KG1 (cell line): Measurements from ENCODE around the gene ISCU.

Experiments used
- DNase-seq: peaks from one replicate; lab custom pipeline; 2025; lab: John Stamatoyannopoulos, UW

The ISCU gene

DNA sequence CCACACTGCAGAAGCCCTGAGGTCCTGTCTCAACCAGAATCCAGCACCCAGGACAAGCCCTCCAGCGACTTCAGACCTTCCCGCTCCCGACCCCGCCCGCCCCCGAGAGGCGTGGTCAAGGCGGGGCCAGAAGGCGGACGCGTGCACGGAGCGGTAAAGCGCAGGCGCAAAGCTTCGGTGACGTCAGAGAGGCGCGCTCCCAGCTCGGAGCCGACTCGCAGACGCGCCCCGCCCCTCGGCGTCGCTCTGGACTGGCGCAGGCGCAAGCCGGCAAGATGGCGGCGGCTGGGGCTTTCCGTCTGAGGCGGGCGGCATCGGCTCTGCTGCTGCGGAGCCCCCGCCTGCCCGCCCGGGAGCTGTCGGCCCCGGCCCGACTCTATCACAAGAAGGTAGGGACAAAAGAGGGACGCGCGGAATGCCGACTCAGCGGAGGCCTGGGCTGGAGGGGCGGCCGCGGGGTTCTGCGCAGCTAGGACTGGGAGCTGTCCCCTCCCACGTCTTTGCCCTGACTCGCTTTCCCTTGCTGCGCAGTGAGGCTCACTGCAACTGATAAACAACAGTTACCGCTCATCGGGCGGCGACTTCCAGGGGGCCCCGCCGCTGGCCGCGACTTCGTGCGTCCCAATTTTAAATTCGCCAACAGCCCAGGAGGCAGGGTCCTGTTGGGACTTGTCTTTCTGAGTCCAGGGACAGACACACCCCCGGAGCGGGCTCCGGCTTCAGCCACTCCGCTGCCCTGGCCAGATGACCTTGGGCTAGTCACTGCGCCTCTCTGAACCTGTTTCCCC, at the start of gene ISCU:
Gene ISCU, plus strand, starts transcription at position 249 of the 788 bp plus-strand sequence. Its CDS starts 27 bp downstream, at position 276.
- peak; percentile 91 for DNase-seq

DNA sequence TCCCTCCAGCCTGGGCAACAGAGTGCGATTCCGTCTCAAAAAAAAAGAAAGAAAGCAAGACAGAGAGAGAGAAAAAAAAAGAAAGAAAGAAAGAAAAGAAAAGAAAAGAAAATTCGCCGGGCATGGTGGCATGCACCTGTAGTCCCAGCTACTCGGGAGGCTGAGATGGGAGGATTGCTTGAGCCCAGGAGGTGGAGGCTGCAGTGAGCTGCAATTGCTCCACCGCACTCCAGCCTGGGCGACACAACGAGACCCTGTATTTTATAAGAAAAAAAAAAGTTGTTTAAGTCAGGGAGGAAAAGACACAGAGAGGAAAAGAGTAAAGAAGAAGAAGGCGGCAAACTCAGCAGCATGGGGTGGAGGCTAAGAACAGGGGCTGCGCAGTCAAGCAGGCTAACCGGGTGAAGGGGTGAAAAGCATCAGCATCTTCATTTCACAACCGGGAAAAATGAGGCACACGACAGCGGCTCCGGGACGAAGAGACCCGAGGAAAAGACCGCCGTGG, 47.9 kb upstream of the ISCU start:
- no peak for DNase-seq

DNA sequence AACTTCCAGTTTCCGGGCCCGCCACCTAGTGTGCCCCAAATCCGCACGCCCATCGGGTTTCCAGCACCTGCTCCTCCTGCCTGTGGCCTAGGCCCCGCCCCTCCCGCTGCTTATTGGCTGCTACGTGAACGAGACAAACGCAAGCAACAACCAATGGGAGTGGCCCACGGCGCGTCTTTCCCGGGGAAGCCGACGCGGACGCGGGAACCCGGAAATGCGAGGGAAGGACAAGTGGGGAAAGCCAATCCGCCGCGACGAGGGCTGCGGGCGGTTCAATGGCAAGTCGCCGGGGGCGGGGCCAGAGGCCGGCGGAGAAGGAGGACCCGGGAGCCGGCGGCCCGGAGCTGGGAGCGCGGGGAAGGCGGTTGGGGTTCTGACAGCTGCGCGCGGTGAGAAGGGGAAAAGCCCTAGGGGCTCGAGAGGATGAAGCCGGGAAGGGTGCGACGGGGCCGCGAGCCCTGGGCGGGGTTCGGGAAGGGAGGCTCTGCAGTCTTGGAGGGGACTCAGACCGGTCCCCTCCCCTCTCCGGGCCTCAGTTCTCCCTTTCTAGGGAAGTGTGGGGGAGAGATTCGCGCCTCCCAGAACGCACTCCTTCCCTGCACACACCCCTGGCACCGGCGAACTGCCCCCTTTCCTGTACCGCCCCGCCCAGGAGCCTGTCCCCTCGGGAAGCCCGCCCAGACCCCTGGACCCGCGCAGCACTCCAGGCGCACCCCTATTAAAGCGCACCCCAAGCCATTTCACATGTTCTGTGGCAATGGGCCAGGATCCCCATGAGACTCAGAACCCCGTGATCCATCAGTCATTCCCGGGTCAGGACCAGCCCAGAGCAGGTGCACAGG, 47.2 kb upstream of the ISCU start, which contains the start of gene FICD:
Gene FICD, plus strand, starts transcription at position 305 of the 842 bp plus-strand sequence. CDS start 1,696 bp downstream, outside the sequence.
- peak; percentile 99 for DNase-seq

DNA sequence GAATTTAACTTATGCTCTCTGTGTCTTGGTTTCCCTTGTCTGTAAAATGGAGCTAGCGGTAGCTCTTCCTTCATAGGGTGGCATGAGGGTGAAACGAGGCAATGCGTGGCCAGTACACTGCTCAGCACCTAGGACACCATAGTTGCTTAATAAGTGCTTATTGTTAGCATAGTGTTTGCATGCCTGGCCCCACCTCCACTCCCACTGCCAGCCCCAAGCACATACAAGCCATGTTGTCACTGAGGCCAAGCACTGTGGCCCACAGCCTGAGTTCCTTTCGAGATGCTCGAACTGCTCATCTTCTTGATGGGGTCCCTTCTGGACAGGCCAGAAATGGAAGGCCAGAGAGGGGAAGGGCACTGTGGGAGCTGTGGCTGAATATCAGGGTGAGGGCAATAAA, 46.5 kb upstream of the ISCU start:
- DNase-seq = no peak

DNA sequence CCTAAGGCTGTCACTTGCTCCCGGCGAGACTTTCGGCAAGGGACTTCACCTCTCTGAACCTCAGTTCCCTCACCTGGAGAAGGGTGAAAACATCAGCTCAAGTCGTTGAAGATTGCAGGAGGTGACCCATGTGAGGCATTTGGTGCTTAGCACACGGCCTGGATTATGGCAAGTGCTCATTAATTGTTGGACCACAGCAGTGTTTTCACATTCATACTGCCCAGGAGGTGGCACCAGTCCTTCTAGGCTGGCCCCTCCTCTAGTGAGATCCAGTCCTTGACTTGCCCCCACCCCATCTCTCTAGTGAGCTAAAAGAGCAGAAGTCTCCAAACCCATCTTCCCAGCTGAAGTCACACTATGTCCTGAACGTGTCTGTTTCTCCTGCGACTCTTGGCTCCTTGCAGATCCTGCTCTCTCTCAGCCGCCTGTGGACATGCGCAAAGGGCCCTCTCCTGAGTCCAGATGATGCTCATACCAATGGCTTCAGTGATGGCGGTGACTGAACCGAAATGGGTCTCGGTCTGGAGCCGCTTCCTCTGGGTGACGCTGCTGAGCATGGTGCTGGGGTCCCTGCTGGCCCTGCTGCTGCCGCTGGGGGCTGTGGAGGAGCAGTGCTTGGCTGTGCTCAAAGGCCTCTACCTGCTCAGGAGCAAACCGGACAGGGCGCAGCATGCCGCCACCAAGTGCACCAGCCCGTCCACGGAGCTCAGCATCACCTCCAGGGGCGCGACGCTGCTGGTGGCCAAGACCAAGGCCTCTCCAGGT, 45.7 kb upstream of the ISCU start:
- DNase-seq = no peak

DNA sequence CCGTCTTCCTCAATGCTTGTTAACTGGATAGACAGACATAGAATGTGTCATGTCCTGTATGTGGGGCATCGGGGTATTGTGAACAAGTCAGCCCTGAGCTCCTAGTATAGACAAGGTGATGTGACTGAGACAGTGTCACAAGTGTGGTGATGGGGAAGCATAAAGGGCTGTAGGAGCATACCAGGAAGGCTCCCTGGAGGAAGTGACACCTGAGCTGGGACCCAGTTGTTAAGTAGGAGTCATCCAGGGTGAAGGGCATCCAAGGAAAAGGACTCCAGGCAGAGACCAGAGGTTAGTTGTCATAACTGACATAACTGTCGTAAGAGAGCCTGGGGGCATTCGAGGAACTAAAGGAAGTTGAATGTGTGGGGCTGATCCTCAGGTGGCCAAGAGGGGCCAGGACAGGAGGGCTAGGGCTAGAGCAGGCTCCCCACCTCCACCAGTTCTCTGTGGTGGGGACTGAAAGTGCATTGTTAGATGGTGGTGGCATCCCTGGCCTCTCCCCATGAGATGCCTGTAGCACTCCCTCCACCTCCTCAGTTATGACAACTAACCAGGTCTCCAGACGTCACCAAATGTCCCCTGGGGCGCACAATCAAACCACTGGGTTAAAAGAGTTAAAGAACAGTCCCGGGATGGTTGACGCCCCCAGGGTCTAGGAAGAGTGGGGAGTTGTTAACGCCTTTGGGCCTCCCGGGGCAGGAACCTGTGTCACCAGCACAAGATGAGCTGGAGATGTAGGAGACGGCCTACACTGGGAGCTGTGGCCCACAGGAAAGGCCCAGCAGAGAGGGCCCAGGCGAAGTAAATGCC, 44.9 kb upstream of the ISCU start:
- no peak for DNase-seq

DNA sequence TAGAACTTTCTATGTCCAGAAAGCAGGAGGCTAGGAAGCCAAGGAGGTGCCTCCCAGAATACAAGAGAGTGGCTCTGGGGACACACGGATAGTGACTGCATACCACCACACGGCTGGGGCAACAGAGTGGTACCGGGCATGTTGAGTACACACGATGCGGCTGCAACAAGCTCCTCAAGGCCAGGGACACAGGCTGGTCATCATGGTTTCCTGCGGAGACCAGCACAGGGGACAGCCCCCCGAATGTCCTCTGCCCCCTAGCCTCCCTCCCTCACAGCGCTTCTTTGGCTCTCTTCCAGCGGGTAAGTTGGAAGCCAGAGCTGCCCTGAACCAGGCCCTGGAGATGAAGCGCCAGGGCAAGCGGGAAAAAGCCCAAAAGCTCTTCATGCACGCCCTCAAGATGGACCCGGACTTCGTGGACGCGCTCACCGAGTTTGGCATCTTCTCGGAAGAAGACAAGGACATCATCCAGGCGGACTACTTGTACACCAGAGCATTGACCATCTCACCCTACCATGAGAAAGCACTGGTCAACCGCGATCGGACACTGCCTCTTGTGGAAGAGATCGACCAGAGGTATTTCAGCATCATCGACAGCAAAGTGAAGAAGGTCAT, 44.2 kb upstream of the ISCU start:
- no peak for DNase-seq

DNA sequence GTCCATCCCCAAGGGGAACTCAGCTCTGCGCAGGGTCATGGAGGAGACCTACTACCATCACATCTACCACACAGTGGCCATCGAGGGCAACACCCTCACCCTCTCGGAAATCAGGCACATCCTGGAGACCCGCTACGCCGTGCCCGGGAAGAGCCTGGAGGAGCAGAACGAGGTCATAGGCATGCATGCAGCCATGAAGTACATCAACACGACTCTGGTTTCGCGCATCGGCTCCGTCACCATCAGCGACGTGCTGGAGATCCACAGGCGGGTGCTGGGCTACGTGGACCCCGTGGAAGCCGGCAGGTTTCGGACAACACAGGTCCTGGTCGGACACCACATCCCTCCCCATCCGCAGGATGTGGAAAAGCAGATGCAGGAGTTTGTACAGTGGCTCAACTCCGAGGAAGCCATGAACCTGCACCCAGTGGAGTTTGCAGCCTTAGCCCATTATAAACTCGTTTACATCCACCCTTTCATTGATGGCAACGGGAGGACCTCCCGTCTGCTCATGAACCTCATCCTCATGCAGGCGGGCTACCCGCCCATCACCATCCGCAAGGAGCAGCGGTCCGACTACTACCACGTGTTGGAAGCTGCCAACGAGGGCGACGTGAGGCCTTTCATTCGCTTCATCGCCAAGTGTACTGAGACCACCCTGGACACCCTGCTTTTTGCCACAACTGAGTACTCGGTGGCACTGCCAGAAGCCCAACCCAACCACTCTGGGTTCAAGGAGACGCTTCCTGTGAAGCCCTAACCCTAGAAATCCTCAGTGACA, 43.5 kb upstream of the ISCU start:
- no peak for DNase-seq

DNA sequence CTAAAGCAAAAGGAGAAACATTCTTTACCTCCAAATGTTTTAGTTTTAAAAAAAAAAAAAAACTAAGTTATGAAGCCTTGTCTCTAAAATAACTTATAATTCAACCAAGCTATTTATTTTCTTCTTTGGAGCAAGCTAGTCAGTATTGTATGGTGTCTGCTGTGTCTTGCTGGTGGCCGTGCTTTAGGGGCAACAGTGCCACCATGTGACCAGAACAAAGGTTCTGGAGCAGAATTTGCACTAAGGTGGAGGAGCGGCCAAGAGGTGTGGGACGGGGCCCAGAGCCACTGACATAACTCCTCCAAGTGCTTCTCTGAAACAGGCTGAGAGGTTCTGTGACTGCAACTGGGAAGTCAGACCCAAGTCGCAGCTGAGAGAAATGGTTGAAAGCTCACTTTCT, 42.8 kb upstream of the ISCU start:
- no peak for DNase-seq

DNA sequence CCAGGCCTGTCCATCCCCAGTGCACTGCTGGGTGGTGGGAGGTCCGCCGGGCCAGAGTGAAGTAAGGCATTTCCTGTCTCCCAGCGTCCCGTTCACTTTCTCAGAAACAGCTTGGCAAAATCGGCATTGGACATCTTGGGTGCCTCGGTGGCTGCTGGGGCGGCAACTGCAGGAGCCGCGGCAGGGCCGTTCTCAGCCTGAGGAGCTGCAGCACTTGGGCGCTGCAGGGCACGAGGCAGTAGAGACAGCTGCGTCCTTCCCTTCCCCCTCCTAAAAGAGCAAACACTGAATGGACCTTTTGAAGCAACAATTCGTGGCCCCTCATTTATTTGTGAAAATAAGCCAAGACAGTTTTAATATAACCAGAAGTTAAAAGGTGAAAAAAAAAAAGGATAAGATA, 39.0 kb upstream of the ISCU start:
- DNase-seq = no peak

DNA sequence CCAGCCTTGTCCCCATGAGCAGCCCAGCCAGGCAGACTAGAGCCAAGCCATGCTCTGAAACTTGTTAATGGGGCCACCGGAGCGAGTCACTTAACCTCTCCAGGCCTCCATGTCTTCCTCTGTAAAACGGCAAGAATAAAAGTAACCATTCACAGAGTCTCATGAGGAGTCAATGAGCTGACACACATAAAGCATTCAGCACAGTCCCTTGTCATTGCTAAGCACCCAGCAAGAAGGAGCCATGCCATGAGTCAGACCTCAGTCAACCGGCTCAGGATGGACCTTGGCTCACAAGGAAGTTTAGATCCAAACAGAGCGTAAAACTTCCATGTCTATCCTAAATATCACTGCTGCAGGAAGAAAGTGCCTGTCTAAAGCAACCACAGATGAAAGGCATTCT, 36.7 kb upstream of the ISCU start:
- no peak for DNase-seq

DNA sequence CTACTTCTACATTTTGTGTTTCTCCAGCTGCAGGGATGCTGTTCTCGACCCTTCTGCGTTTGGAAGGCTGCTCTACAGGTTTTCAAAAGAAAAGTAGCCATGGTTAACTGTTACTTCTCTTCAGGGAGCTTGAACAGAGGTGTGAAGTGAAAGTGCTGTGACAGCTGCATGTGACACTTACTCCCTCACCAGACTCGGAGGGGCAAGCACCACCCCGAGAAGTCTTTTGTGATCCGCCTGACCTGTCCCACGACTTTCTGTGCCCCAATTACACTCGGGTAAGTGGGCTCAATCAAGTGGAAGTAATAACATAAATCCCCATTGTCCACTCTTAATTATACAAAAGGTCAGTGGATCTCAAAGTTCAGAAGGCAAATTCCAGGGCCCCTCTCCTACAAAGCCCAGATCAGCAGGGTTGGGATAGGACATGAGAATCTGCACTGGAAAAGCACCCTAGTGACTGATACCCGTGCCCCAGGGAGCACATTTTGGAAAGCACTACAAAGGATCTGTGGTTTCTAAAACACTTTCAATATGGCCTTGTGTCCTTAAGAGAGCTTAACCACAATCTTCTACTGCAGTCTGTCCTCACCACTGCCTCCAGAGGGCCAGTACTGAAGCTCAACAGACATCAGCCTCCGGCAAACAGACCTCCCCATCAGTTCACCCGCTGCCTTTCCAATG, 35.8 kb upstream of the ISCU start:
- no peak for DNase-seq

DNA sequence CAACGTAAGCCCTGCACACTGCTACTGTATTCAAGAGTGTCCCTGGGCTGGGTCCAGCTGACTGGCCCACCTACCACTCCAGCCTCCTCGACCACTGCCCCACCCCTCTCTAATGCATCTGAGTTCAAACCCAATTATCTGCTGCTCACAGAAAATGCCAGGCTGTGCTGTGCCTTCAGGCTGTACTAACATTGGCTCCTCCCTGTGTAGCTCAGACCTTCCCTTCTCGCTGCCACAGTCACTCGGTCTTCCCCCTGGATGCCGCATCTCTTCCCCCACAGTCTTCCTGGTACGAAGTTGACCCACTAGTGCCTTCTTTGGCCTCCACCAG, 35.3 kb upstream of the ISCU start:
- no peak for DNase-seq

DNA sequence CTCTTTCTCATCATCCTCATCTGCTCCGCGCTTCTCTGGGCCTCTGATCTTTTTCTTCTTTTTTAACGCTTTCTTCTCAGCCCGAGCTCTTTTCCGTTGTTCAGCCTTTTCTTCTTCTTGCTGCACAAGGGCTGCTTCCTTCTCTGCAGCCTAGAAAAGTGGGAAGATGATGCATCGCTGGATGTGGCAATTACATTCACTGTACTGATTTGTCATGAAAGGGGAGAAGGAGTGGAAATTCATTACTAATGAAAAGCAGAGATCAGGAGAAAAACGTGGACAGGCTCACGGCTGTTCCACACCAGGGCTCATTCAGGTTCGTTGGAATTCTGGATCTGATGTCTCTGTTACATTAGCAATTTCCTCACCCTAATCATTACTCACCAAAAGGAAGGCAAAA, 32.2 kb upstream of the ISCU start:
- no peak for DNase-seq

DNA sequence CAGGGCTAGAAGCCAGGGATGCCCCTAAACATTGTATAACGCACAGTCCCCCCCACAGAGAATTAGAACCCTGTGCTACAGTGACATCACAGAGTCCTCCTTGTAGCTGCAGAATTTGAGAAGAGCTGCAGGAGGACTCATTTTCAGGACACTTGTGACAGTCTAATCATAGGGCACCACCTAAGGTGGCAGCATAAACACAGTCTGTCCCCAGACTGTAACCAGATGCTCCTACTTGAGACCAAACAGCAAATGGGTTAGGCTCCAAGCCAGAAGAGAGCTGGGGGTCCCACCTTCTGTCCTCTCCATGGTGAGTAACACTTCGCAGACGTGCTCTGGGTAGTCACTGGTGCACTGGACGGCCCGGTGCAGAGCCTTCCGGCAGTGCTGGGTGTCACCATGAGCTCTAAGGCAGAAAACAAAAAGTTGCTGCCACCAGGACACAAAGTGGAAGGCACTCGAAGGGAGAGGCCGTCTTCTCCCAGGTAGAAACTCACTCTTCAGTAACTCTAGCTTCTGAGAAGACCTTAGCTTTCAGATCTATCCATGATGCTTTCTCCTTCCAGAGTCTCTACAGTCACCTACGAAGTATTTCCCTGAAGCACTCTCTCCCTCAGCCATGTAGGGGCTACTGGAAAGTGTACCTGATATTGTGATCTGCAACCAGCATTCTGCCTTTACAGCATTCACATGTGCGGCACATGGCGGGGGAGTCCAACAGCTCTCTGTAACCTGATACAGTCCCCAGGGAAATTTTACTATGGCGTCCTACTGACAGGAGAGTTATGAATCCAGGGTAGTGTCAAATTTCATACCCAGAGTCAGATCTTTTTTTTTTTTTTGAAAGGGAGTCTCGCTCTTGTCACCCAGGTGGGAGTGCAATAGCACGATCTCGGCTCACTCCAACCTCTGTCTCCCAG, 30.2 kb upstream of the ISCU start:
- no peak for DNase-seq

DNA sequence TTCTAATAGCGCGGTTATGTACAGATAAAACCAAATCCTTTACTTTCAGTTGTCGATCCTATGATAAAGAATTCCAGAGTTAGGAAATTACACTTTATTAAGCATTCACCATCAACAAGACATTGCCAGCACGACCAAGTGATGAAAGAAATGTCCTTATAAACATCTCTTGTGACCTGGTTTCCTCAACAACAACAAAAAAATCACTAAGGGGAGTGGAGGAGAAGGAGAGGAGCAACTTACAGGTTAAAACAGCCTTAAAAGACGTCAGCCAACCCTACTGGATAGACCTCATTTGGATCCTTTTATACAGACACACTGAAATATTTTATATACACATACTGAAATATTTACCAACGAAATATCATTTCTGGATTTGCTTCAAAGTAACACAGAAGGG, 24.2 kb upstream of the ISCU start:
- no peak for DNase-seq

DNA sequence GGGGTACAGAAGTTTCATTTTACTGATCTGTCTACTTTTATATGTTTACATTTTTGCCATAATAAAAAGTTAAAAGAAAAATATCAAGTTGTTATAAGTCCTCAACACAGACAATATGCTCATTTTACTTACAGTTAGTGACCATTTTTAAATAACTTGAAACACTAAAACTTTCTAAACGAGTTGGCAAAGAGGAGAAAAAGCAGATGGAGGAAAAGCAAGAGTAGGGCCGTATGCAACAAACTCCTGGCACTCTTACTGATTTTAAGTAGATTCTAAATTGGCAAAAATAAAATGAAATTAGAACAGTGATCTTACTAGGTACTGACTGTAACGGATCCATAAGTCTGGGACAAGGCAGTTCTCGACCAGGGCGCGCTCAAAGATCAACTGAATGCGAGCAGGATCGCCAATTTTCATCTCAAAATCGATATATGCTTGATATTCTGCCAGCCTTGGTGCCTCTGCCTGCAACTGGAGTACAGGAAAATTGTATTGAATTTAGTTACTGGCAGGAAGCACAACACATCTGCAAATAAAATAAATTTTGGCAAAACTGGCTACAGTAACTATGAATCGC, 23.7 kb upstream of the ISCU start:
- DNase-seq = no peak

DNA sequence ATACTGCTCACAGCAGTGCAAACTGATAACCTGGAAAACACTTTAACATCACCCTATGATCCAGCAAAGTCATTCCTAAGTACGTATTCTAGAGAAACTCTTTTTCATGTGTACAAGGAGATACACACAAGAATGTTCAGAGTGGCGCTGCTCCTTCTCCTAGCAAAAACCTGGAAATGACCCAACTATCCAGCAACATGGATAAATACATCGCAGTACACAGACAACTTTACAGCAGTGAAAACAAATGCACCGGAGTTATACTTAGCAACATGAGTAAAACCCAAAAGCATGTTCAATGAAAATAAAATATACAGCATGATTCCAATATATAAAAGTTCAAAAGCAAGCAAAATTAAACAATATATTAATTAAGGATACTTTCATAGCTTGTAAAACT, 20.1 kb upstream of the ISCU start:
- DNase-seq = no peak
